MM.1S (cell line): Measurements from ENCODE around the gene PLXNA4.

Source experiments
- DNase-seq: peaks from one replicate; pipeline ENCODE4 v3.0.0-alpha.2; 2015
- H2AFZ ChIP-seq: fragments of 300-600 bp; sonication (generic); 2 replicates; pipeline ENCODE4 v1.6.0; 2016; ENCODE audit warnings: antibody characterized with exemption, low read length
- H3F3A ChIP-seq: fragments of 300-600 bp; sonication (generic); 2 replicates; pipeline ENCODE4 v1.6.1; 2016; ENCODE audit warnings: mild to moderate bottlenecking, antibody characterized with exemption, low read length, moderate library complexity, mixed read lengths; ENCODE audit not compliant: insufficient read depth
- H3K27ac ChIP-seq: fragments of 300-600 bp; sonication (generic); 2 replicates; pipeline ENCODE4 v1.5.1; 2016; ENCODE audit warnings: mild to moderate bottlenecking, low read length
- H3K27me3 ChIP-seq: fragments of 300-600 bp; sonication (generic); replicated peaks from 2 replicates; pipeline ENCODE4 v1.6.0; 2016; ENCODE audit warnings: low read length; ENCODE audit not compliant: insufficient read depth
- H3K36me3 ChIP-seq: fragments of 300-600 bp; sonication (generic); replicated peaks from 2 replicates; pipeline ENCODE4 v1.6.1; 2016; ENCODE audit warnings: mild to moderate bottlenecking, low read length, mixed read lengths; ENCODE audit not compliant: insufficient read depth
- H3K4me1 ChIP-seq: fragments of 300-600 bp; sonication (generic); 2 replicates; pipeline ENCODE4 v1.6.1; 2016; ENCODE audit warnings: low read length, mixed read lengths
- H3K4me2 ChIP-seq: fragments of 300-600 bp; sonication (generic); 2 replicates; pipeline ENCODE4 v1.6.0; 2016; ENCODE audit warnings: low read depth, low read length
- H3K4me3 ChIP-seq: fragments of 300-600 bp; sonication (generic); 2 replicates; pipeline ENCODE4 v1.5.1; 2016; ENCODE audit warnings: low read length, mixed read lengths
- H3K79me2 ChIP-seq: fragments of 300-600 bp; sonication (generic); 2 replicates; pipeline ENCODE4 v1.6.1; 2016; ENCODE audit warnings: mixed run types, low read length, mixed read lengths
- H3K9ac ChIP-seq: fragments of 300-600 bp; sonication (generic); 2 replicates; pipeline ENCODE4 v1.6.1; 2016; ENCODE audit warnings: low read length, mixed read lengths
- H3K9me2 ChIP-seq: fragments of 300-600 bp; sonication (generic); replicated peaks from 2 replicates; pipeline ENCODE4 v1.6.1; 2016; ENCODE audit warnings: mild to moderate bottlenecking, low read length, mixed read lengths; ENCODE audit not compliant: insufficient read depth
- H3K9me3 ChIP-seq: fragments of 300-600 bp; sonication (generic); replicated peaks from 2 replicates; pipeline ENCODE4 v1.6.1; 2016; ENCODE audit warnings: mild to moderate bottlenecking, low read length, mixed read lengths; ENCODE audit not compliant: insufficient read depth
- H4K20me1 ChIP-seq: fragments of 300-600 bp; sonication (generic); 2 replicates; pipeline ENCODE4 v1.6.1; 2016; ENCODE audit warnings: mild to moderate bottlenecking, low read length, moderate library complexity, mixed read lengths; ENCODE audit not compliant: insufficient read depth
- CTCF ChIP-seq: fragments of 300-600 bp; sonication (generic); IDR thresholded peaks from 2 replicates; pipeline ENCODE4 v1.5.1; 2016; ENCODE audit warnings: antibody characterized with exemption, low read length, mixed read lengths
- EZH2 ChIP-seq: fragments of 300-600 bp; sonication (generic); optimal IDR thresholded peaks from 2 replicates; pipeline ENCODE3; 2017; ENCODE audit warnings: low read depth, mild to moderate bottlenecking, antibody characterized with exemption, low read length, mixed read lengths
- EZH2phosphoT487 ChIP-seq: fragments of 300-600 bp; sonication (generic); IDR thresholded peaks from 2 replicates; pipeline ENCODE4 v1.6.1; 2018; ENCODE audit warnings: antibody characterized with exemption, low read length

The PLXNA4 gene

GRCh38 chr7:132557489-132558044 lies 18.7 kb downstream of the PLXNA4 start:
- Histone ChIP-seq H3K9me2 (no peaks in the 10 kb centered on the region), H3K9ac (no peak overlapping the region), H4K20me1 (no peaks in the 10 kb centered on the region), H2AFZ (no peak overlapping the region), H3K4me1 (no peaks in the 10 kb centered on the region), H3K79me2 (no peaks in the 10 kb centered on the region), H3K36me3 (no peaks in the 10 kb centered on the region), H3K9me3 (no peaks in the 10 kb centered on the region), H3F3A (no peaks in the 10 kb centered on the region), H3K4me2 (no peak overlapping the region), H3K27me3 (peaks cover 4% of the 10 kb centered on the region; the same call in 1 of the 2 replicates), H3K4me3 (no peak overlapping the region), H3K27ac (no peak overlapping the region)
- TF ChIP-seq CTCF (no peak), EZH2 (no peak), EZH2phosphoT487 (no peak)
- DNase-seq: no peak

GRCh38 chr7:132554446-132554845 lies 21.8 kb downstream of the PLXNA4 start:
- H3K4me3 ChIP-seq: no peak overlapping the region
- H3K27ac ChIP-seq: no peak overlapping the region
- H3K9me3 ChIP-seq: no peaks in the 10 kb centered on the region
- H3F3A ChIP-seq: no peaks in the 10 kb centered on the region
- no peaks in the 10 kb centered on the region for H4K20me1 ChIP-seq
- no peak for DNase-seq
- H3K36me3 ChIP-seq: no peaks in the 10 kb centered on the region
- no peak overlapping the region for H3K4me2 ChIP-seq
- H2AFZ ChIP-seq: no peak overlapping the region
- H3K9ac ChIP-seq: no peak overlapping the region
- TF ChIP-seq CTCF (no peak), EZH2phosphoT487 (no peak), EZH2 (no peak)
- H3K9me2 ChIP-seq: no peaks in the 10 kb centered on the region
- H3K4me1 ChIP-seq: no peaks in the 10 kb centered on the region
- no peaks in the 10 kb centered on the region for H3K79me2 ChIP-seq
- H3K27me3 ChIP-seq: no peaks in the 10 kb centered on the region

GRCh38 chr7:132553031-132553430 lies 23.2 kb downstream of the PLXNA4 start:
- TF ChIP-seq EZH2phosphoT487 (no peak), EZH2 (no peak), CTCF (no peak)

More at GRCh38 chr7:132553031-132553430, 23.2 kb downstream of the PLXNA4 start:
- no peak for DNase-seq
- H3F3A ChIP-seq: no peaks in the 10 kb centered on the region
- no peaks in the 10 kb centered on the region for H4K20me1 ChIP-seq
- H3K27ac ChIP-seq: no peak overlapping the region
- no peak overlapping the region for H2AFZ ChIP-seq
- no peak overlapping the region for H3K4me3 ChIP-seq
- H3K36me3 ChIP-seq: no peaks in the 10 kb centered on the region
- H3K4me1 ChIP-seq: no peaks in the 10 kb centered on the region
- no peak overlapping the region for H3K4me2 ChIP-seq
- H3K79me2 ChIP-seq: no peaks in the 10 kb centered on the region
- no peaks in the 10 kb centered on the region for H3K9me3 ChIP-seq
- no peaks in the 10 kb centered on the region for H3K27me3 ChIP-seq
- no peak overlapping the region for H3K9ac ChIP-seq
- H3K9me2 ChIP-seq: no peaks in the 10 kb centered on the region
